PFSK-1 (cell line): ENCODE measurements around the gene CDK19.

Experiments
- POLR2AphosphoS5 ChIP-seq: IDR thresholded peaks from 2 replicates; pipeline ENCODE4 v1.6.1; 2012; ENCODE audit warnings: low read depth, mild to moderate bottlenecking, control low read depth, low read length, moderate library complexity
- TAF1 ChIP-seq: IDR thresholded peaks from 2 replicates; pipeline ENCODE4 v1.6.1; 2012; ENCODE audit warnings: low read length, control low read depth, borderline replicate concordance; ENCODE audit not compliant: insufficient read depth
- TF ChIP-seq, protein P1 (sequence below), 2 experiments: IDR thresholded peaks; 2 replicates each; pipeline versions ENCODE4 v1.6.1 to v1.8.0; 2011 to 2012; ENCODE audit warnings: low read depth in 2 of 2, low read length in 2 of 2, control low read depth in 1 of 2, inconsistent platforms in 1 of 2, mild to moderate bottlenecking in 1 of 2, moderate library complexity in 1 of 2; ENCODE audit not compliant: insufficient read depth in 1 of 2

DNA sequence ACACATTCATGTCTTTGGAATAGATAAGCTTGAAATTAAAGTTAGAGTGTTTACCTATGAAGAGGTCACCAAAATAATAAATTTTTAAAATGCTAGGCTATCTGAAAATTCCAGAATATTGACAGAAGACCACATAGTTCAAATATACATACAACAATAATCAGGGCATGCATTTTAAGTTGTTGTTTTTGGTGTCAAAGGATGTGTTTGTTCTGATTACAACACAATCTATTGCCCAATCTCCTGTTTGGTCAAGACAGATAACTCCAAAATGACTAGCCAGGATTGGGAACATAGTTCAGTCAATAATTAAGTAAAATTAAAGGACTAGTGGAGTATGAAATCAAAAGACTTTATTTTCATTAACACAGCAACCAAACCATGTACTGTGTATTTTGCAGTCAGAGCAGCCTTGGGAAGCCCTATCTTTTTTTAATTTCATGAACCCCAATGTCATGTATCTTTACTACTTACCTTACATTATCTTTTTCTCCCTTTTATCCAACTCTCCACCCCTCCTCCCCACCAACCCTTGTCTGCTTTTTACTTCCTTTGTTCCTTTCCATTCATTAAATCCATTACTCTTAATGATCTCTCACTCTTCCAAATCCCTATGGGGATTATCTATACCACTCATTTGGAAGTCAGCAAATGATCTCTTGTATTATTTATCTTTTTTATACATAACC is 111.2 kb downstream of the CDK19 start:
- TF ChIP-seq POLR2AphosphoS5 (no peak), TAF1 (no peak)
- TF ChIP-seq, protein P1, sequence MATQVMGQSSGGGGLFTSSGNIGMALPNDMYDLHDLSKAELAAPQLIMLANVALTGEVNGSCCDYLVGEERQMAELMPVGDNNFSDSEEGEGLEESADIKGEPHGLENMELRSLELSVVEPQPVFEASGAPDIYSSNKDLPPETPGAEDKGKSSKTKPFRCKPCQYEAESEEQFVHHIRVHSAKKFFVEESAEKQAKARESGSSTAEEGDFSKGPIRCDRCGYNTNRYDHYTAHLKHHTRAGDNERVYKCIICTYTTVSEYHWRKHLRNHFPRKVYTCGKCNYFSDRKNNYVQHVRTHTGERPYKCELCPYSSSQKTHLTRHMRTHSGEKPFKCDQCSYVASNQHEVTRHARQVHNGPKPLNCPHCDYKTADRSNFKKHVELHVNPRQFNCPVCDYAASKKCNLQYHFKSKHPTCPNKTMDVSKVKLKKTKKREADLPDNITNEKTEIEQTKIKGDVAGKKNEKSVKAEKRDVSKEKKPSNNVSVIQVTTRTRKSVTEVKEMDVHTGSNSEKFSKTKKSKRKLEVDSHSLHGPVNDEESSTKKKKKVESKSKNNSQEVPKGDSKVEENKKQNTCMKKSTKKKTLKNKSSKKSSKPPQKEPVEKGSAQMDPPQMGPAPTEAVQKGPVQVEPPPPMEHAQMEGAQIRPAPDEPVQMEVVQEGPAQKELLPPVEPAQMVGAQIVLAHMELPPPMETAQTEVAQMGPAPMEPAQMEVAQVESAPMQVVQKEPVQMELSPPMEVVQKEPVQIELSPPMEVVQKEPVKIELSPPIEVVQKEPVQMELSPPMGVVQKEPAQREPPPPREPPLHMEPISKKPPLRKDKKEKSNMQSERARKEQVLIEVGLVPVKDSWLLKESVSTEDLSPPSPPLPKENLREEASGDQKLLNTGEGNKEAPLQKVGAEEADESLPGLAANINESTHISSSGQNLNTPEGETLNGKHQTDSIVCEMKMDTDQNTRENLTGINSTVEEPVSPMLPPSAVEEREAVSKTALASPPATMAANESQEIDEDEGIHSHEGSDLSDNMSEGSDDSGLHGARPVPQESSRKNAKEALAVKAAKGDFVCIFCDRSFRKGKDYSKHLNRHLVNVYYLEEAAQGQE (IDR thresholded peaks at IDR 0.05; ENCODE audit: insufficient read depth in 1 of 2, low read depth in 2 of 2, low read length in 2 of 2): no peak
